WERI-Rb-1 (cell line): Measurements from ENCODE around the gene PTBP3.
A peak's percentile ranks its signal among the peaks of the same experiment; 100 is the strongest.

ENCODE experiments used
- DNase-seq: peaks from one replicate; pipeline ENCODE4 v3.0.0-alpha.2; 2020
- H3K27ac ChIP-seq: fragments of 250-450 bp; sonication (Bioruptor Pico); 2 replicates; pipeline ENCODE4 v1.5.1; 2020; ENCODE audit warnings: mild to moderate bottlenecking, moderate library complexity
- H3K27me3 ChIP-seq: fragments of 250-450 bp; sonication (Bioruptor Pico); 2 replicates; pipeline ENCODE4 v1.5.1; 2021; ENCODE audit warnings: mild to moderate bottlenecking, low read depth, moderate library complexity; ENCODE audit not compliant: insufficient read depth, severe bottlenecking
- H3K36me3 ChIP-seq: fragments of 250-450 bp; sonication (Bioruptor Pico); 2 replicates; pipeline ENCODE4 v1.5.1; 2020; ENCODE audit warnings: mild to moderate bottlenecking, moderate library complexity
- H3K4me3 ChIP-seq: 2 replicates; pipeline ENCODE4 v1.5.1; 2011; ENCODE audit warnings: low read depth, mild to moderate bottlenecking, control low read depth, low read length
- H3K9me3 ChIP-seq: fragments of 250-450 bp; sonication (Bioruptor Pico); 2 replicates; pipeline ENCODE4 v1.5.1; 2021; ENCODE audit warnings: mild to moderate bottlenecking, moderate library complexity; ENCODE audit not compliant: severe bottlenecking
- CTCF ChIP-seq: IDR thresholded peaks from 2 replicates; pipeline ENCODE4 v1.5.1; 2011; ENCODE audit warnings: low read depth, mild to moderate bottlenecking, control low read depth, inconsistent platforms, low read length

The PTBP3 gene

DNA sequence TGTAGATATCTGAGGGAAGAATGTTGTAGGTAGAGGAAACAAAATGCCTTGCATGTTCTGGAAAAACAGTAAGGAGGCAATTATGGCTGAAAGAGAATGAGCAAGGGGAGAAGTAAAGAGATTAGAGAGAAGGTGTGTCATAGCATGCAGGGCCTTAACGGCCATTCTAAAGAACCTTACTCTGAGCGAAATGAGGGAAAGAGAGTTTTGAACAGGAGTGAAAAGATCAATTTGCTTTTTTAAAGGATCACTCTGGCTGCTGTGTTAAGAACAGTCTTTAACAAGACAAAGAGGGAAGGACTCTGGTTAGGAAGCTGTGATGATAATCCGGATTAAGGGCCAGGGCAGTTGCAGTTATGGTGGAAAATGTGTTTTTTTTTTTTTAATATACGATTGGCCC is 22.6 kb downstream of the PTBP3 start:
- DNase-seq = peak; percentile 59
- H3K27ac ChIP-seq = peak overlapping the region; percentile 92
- no peaks in the 10 kb centered on the region for H3K9me3 ChIP-seq

GRCh38 chr9:112308588-112308987 is 24.8 kb downstream of the PTBP3 start:
- H3K27ac ChIP-seq = peak overlapping the region; percentile 92
- peak overlapping the region; percentile 27 for H3K4me3 ChIP-seq
- TF ChIP-seq CTCF = no peak
- H3K9me3 ChIP-seq = no peaks in the 10 kb centered on the region
- peak; percentile 70 for DNase-seq
- H3K27me3 ChIP-seq = no peaks in the 10 kb centered on the region
- H3K36me3 ChIP-seq = no peaks in the 10 kb centered on the region

More for the DNA sequence above, 22.6 kb downstream of the PTBP3 start:
- H3K4me3 ChIP-seq = peak overlapping the region; percentile 39
- TF ChIP-seq CTCF = no peak
- H3K27me3 ChIP-seq = no peaks in the 10 kb centered on the region
- no peaks in the 10 kb centered on the region for H3K36me3 ChIP-seq

DNA sequence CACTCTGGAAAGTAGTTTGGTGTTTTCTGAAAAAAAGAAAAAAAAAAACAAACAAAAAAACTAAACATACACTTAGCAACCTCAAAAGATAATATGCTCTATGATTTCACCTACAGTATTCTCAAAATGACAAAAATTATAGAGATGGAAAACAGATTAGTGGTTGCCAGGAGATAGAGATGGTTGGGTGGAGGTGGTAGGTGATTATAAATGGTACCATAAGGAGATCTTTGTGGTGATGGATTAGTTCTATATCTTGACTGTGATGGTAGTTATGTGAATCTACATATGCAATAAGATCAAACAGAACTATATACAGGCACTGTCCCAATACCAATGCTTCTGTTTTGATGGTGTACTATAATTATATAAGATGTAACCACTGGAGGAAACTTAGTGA is 32.0 kb downstream of the PTBP3 start:
- DNase-seq = no peak
- no peak overlapping the region for H3K4me3 ChIP-seq
- no peaks in the 10 kb centered on the region for H3K27me3 ChIP-seq
- no peak overlapping the region for H3K27ac ChIP-seq
- no peak for TF ChIP-seq CTCF
- H3K9me3 ChIP-seq = no peaks in the 10 kb centered on the region
- no peaks in the 10 kb centered on the region for H3K36me3 ChIP-seq

- no peak for TF ChIP-seq CTCF
- H3K36me3 ChIP-seq = 0 out of 2 replicates have a peak, but pooled peaks cover under 1% of the 10 kb centered on the region
- no peak for DNase-seq
Measured at GRCh38 chr9:112299514-112299913, 33.9 kb downstream of the PTBP3 start.

DNA sequence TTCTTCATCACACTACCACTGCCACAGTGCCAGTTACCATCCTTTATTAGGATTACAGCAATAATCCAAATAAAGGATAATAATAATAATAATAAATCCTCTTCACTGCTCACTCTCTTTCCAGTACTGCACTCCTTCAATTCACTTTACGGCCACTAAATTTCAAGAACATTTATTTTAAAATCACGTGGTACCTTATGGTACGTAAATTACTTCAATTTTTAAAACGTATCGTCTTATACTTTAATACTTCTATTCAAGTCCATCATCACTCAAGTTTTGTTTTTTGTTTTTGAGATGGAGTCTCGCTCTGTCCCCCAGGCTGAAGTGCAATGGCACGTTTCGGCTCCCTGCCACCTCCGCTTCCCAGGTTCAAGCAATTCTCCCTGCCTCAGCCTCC is 36.5 kb downstream of the PTBP3 start:
- no peaks in the 10 kb centered on the region for H3K9me3 ChIP-seq
- no peak for TF ChIP-seq CTCF
- no peak for DNase-seq
- no peaks in the 10 kb centered on the region for H3K27me3 ChIP-seq
- no peak overlapping the region for H3K27ac ChIP-seq
- no peak overlapping the region for H3K4me3 ChIP-seq
- peaks cover 7% of the 10 kb centered on the region; the same call in 1 of the 2 replicates for H3K36me3 ChIP-seq

More at GRCh38 chr9:112299514-112299913, 33.9 kb downstream of the PTBP3 start:
- Histone ChIP-seq H3K27ac (no peak overlapping the region), H3K4me3 (no peak overlapping the region), H3K27me3 (no peaks in the 10 kb centered on the region), H3K9me3 (no peaks in the 10 kb centered on the region)

- no peak for TF ChIP-seq CTCF
- Histone ChIP-seq H3K36me3 (peaks cover 7% of the 10 kb centered on the region; the same call in 1 of the 2 replicates), H3K27ac (no peak overlapping the region), H3K4me3 (no peak overlapping the region), H3K9me3 (no peaks in the 10 kb centered on the region), H3K27me3 (no peaks in the 10 kb centered on the region)
- DNase-seq = no peak
Measured at GRCh38 chr9:112295174-112295573, 38.2 kb downstream of the PTBP3 start.
